ENCODE data around the gene ACSL3.
"Not testable (repeated sequence)": the region's sequence is repeated elsewhere in the genome, so short reads cannot be mapped to it uniquely, and the experiment has no call there.

The ACSL3 gene

GRCh38 chr2:222982010-222982908, 121.4 kb downstream of the ACSL3 start:
- DNase-seq, result no peak

GRCh38 chr2:222982909-222983265, 122.1 kb downstream of the ACSL3 start:
- DNase-seq, result no peak

GRCh38 chr2:222984908-222985307, 124.1 kb downstream of the ACSL3 start:
- no peak for DNase-seq

- DNase-seq, result no peak
These were observed 128.6 kb downstream of the ACSL3 start for GRCh38 chr2:222989431-222989830.

DNA sequence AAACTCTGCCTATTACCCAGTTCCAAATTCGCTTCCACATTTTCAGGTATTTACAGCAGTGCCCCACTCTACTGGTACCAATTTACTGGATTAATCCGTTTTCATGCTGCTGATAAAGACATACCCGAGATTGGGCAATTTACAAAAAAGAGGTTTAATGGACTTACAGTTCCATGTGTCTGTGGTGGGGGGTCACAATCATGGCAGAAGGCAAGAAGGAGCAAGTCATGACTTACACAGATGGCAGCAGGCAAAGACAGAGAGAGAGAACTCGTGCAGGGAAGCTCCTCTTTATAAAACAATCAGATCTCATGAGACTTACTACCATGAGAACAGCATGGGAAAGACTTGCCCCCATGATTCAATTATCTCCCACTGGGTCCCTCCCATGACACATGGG, 129.4 kb downstream of the ACSL3 start:
- DNase-seq, result not testable (repeated sequence)

GRCh38 chr2:222992137-222992536, 131.3 kb downstream of the ACSL3 start:
- DNase-seq, result no peak
